CD4-positive, alpha-beta T cell (primary cell): Measurements from ENCODE around the gene PIKFYVE. TPM values are rescaled to one million over a fixed set of nuclear protein-coding genes. Genes with fewer than 3 reads are reported as not detected.

ENCODE experiments used
- ATAC-seq: fragments of 200-7000 bp; cut with Tn5 transposase; one replicate; pipeline ENCODE4 v1.10.0; 2022; ENCODE audit warnings: mild to moderate bottlenecking; ENCODE audit not compliant: poor library complexity
- CTCF ChIA-PET: fragments of 350-600 bp; sonication (Branson Sonifier 250); formaldehyde crosslinking; loops from one replicate; lab custom pipeline; 2021; ENCODE audit warnings: antibody characterized with exemption, inconsistent platforms; lab: Charles Lee
- POLR2A ChIA-PET: fragments of 350-600 bp; sonication (Branson Sonifier 250); formaldehyde crosslinking; loops from one replicate; lab custom pipeline; 2021; ENCODE audit warnings: antibody characterized with exemption, inconsistent platforms; lab: Charles Lee
- DNase-seq, 14 experiments: peaks; one replicate each; pipeline ENCODE4 v3.0.0-alpha.2; 2013 to 2020; ENCODE audit warnings: mixed read lengths in 2 of 14
- H3K27ac ChIP-seq, 2 donors: one replicate each; pipeline versions ENCODE4 v1.5.1 to v1.7.0; 2013; ENCODE audit warnings: low read length in 2 of 2, low read depth in 1 of 2, mild to moderate bottlenecking in 1 of 2
- H3K27me3 ChIP-seq, 2 experiments: 1 replicate in 1 of 2; 2 replicates in 1 of 2; pipeline versions ENCODE4 v1.6.1 to v1.7.0; 2013; ENCODE audit warnings: low read length in 2 of 2, control low read depth in 1 of 2, mild to moderate bottlenecking in 1 of 2, moderate library complexity in 1 of 2; ENCODE audit not compliant: insufficient read depth in 2 of 2, control insufficient read depth in 1 of 2
- H3K36me3 ChIP-seq: one replicate; pipeline ENCODE4 v1.6.1; 2013; ENCODE audit warnings: low read length, control low read depth; ENCODE audit not compliant: insufficient read depth
- H3K4me1 ChIP-seq: one replicate; pipeline ENCODE4 v1.6.1; 2013; ENCODE audit warnings: low read length, control low read depth; ENCODE audit not compliant: insufficient read depth
- H3K4me3 ChIP-seq: one replicate; pipeline ENCODE4 v1.5.1; 2013; ENCODE audit warnings: mild to moderate bottlenecking, low read length, moderate library complexity
- H3K9me3 ChIP-seq, 2 experiments: 1 replicate in 1 of 2; 2 replicates in 1 of 2; pipeline versions ENCODE4 v1.6.1 to v1.7.0; 2013; ENCODE audit warnings: low read length in 2 of 2, mild to moderate bottlenecking in 2 of 2, control low read depth in 1 of 2, moderate library complexity in 1 of 2; ENCODE audit not compliant: control insufficient read depth in 1 of 2, insufficient read depth in 1 of 2
- H3K27ac Mint-ChIP-seq: one replicate; pipeline ENCODE4 v1.8.0; 2020; ENCODE audit warnings: mixed read lengths
- H3K27me3 Mint-ChIP-seq: one replicate; pipeline ENCODE4 v1.8.0; 2021; ENCODE audit warnings: mixed read lengths
- H3K36me3 Mint-ChIP-seq: one replicate; pipeline ENCODE4 v1.8.0; 2021; ENCODE audit warnings: low read depth, mixed read lengths
- H3K4me1 Mint-ChIP-seq: one replicate; pipeline ENCODE4 v1.8.0; 2021; ENCODE audit warnings: low read depth, mixed read lengths
- H3K4me3 Mint-ChIP-seq: one replicate; pipeline ENCODE4 v1.8.0; 2020; ENCODE audit warnings: mild to moderate bottlenecking, mixed read lengths
- H3K9me3 Mint-ChIP-seq: one replicate; pipeline ENCODE4 v1.8.0; 2020; ENCODE audit warnings: mixed read lengths
- CTCF ChIP-seq: fragments of 200-600 bp; IDR thresholded peaks from one replicate; pipeline ENCODE4 v1.8.0; 2022; ENCODE audit warnings: antibody characterized with exemption, mild to moderate bottlenecking
- intact Hi-C, 2 experiments: fragments of 100-400 bp; cut with DNase I in 1 of 2; cut with micrococcal nuclease in 1 of 2; formaldehyde crosslinking; loops; one replicate each; pipeline versions ENCODE4 v1.15.1 to v1.9.0; 2023 to 2025; cut with DNase I, micrococcal nuclease
- total RNA-seq, 174 experiments: library from RNA in 2 of 174; stranded (reverse) in 2 of 174; gene quantifications; one replicate each; pipeline ENCODE4 v1.2.3 and lab custom pipeline; 2021 to 2026

PIKFYVE gene
- total RNA-seq, 2 experiments from 2014 or later = 29.3 to 29.9 TPM

DNA sequence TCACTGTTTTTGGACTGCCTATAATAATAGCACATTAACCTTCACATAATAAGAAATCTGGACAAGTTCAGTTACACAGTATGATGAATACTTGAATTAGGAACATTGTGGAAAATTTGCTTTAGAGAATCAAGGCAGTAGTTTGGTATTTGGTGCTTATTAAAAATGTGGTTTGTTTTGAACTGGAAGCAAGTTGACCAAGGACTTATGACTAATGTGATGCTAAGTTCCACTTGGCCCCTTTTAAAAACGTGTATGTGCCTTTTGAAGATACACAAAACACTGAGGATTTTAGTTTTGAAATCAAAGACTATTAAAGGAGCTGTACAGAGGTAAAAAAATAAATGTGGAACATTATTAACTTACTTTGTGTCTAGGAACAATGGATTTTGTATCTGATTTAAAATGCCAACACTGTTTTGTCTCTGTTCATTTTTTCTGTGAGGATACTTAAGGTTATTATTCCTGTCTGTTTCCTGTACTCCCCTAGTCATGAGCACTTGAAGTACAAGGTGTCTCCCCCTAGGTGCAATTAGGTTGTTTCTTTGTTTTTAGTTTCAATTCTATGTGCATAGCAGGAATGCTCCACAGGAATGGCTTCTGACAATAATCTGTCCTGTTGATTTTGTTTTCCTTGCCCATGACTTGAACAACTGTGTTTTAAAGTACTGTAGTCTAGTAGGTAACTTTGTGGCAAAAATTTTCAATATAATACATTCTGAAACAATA lies 91.0 kb downstream of the PIKFYVE start:
- Histone ChIP-seq H3K9me3 (peaks cover 0 to 18% of the 10 kb centered on the region in 2 experiments), H3K27me3 (no peaks in the 10 kb centered on the region), H3K27ac (no peak overlapping the region), H3K4me1 (peaks cover 4% of the 10 kb centered on the region), H3K4me3 (no peak overlapping the region), H3K36me3 (peaks cover 38% of the 10 kb centered on the region)
- DNase-seq = no peak
- peaks cover 64% of the 10 kb centered on the region for H3K36me3 Mint-ChIP-seq
- no peak overlapping the region for H3K4me3 Mint-ChIP-seq
- ChIA-PET CTCF (no interaction called here), POLR2A (no interaction called here)
- H3K9me3 Mint-ChIP-seq = no peaks in the 10 kb centered on the region
- H3K4me1 Mint-ChIP-seq = no peaks in the 10 kb centered on the region
- no peak for TF ChIP-seq CTCF
- intact Hi-C loops = no loop called here
- no peaks in the 10 kb centered on the region for H3K27me3 Mint-ChIP-seq
- peak overlapping the region; percentile 76 for H3K27ac Mint-ChIP-seq
- no peak for ATAC-seq

DNA sequence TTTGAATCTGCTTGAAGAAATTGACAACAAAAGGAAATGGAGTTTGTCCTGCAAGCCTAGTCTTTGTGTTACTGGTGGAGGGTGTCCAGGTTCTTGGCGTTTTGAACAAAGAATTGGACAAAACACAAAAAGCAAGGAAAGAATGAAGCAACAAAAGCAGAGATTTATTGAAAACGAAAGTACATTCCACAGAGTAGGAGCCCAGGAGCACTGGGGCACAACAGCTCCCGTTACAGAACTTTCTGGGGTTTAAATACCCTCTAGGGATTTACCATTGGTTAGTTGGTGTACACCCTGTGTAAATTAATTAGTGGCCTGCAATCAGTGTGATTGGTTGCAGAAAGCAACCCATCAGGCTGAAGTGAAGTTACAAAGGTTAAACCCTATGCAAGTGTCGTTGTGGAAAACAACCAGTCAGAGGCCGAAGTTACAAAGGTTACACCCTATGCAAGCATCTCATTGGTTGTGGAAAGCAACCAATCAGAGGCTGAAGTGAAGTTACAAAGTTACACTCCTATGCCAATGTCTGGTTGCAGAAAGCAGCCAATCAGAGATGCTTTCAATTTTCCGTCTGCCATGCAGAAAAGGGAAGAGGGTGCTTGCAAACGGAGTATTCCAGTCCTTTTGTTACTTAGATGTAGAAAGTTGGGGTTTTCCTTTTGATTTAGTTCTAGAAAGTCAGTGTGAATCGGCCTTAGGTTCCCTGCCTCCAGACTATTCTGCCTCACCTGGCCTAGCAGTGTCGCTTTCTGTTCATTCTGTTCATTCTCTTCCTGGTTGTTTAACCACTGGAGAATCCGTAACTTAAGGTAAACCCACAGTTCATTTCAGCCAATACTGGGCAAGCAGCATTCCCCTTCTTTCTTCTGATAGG lies 92.9 kb downstream of the PIKFYVE start:
- H3K27ac Mint-ChIP-seq = no peak overlapping the region
- Histone ChIP-seq H3K27me3 (no peaks in the 10 kb centered on the region), H3K4me3 (no peak overlapping the region), H3K4me1 (peaks cover 4% of the 10 kb centered on the region), H3K36me3 (peaks cover 18% of the 10 kb centered on the region), H3K27ac (no peak overlapping the region), H3K9me3 (peaks cover 0 to 18% of the 10 kb centered on the region in 2 experiments)
- DNase-seq (peak in 2 of 14 experiments; percentile 9 to 33), ATAC-seq (no peak)
- H3K36me3 Mint-ChIP-seq = peaks cover 44% of the 10 kb centered on the region
- ChIA-PET CTCF (no interaction called here), POLR2A (no interaction called here)
- no peaks in the 10 kb centered on the region for H3K27me3 Mint-ChIP-seq
- H3K9me3 Mint-ChIP-seq = no peaks in the 10 kb centered on the region
- H3K4me1 Mint-ChIP-seq = no peaks in the 10 kb centered on the region
- intact Hi-C loops = no loop called here
- H3K4me3 Mint-ChIP-seq = no peak overlapping the region
- no peak for TF ChIP-seq CTCF

DNA sequence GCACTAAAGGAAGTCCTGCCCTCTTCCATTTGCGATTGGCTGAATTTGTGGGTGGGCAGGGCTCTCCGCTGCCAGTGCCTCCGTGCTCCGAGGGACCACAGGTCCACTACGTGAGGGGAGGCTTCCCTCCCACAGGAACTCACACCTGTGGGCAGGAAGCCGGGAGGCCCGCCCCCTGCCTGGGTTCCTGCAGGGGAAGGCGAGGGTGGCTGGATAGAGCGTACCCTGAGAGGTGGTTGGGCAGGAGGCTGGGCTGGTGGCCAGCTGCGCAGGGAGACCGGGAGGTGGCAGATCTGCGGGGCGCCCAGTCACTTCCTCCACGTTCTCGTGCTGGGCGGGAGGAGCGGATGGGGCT lies 93.6 kb downstream of the PIKFYVE start:
- no peak for ATAC-seq
- H3K4me3 Mint-ChIP-seq = no peak overlapping the region
- peak in 3 of 14 experiments; percentile 5 to 55 (median 21) for DNase-seq
- H3K27ac ChIP-seq = no peak overlapping the region
- peaks cover 4% of the 10 kb centered on the region for H3K4me1 ChIP-seq
- intact Hi-C loops = no loop called here
- POLR2A ChIA-PET = no interaction called here
- no peaks in the 10 kb centered on the region for H3K4me1 Mint-ChIP-seq
- H3K27me3 ChIP-seq = no peaks in the 10 kb centered on the region
- no peak overlapping the region for H3K4me3 ChIP-seq
- no peak for TF ChIP-seq CTCF
- H3K9me3 Mint-ChIP-seq = peaks cover 4% of the 10 kb centered on the region
- H3K36me3 Mint-ChIP-seq = peaks cover 38% of the 10 kb centered on the region
- CTCF ChIA-PET = no interaction called here
- no peak overlapping the region for H3K27ac Mint-ChIP-seq
- peaks cover 0 to 18% of the 10 kb centered on the region in 2 experiments for H3K9me3 ChIP-seq
- H3K36me3 ChIP-seq = peaks cover 13% of the 10 kb centered on the region
- no peaks in the 10 kb centered on the region for H3K27me3 Mint-ChIP-seq
